SK-N-MC (cell line): ENCODE data around the gene VPS37B.

Experiments
- EZH2 ChIP-seq: fragments of 200-600 bp; sonication (generic); IDR thresholded peaks from one replicate; pipeline ENCODE4 v1.6.1; 2017; ENCODE audit warnings: antibody characterized with exemption
- FOXP2 ChIP-seq: optimal IDR thresholded peaks from 2 replicates; pipeline ENCODE3; 2011; ENCODE audit warnings: mild to moderate bottlenecking, moderate library complexity; ENCODE audit not compliant: insufficient read depth; ENCODE audit errors: extremely low read length, control extremely low read depth
- POLR2AphosphoS5 ChIP-seq: IDR thresholded peaks from 2 replicates; pipeline ENCODE4 v1.6.1; 2012; ENCODE audit warnings: mild to moderate bottlenecking, low read depth, low read length, borderline replicate concordance

DNA sequence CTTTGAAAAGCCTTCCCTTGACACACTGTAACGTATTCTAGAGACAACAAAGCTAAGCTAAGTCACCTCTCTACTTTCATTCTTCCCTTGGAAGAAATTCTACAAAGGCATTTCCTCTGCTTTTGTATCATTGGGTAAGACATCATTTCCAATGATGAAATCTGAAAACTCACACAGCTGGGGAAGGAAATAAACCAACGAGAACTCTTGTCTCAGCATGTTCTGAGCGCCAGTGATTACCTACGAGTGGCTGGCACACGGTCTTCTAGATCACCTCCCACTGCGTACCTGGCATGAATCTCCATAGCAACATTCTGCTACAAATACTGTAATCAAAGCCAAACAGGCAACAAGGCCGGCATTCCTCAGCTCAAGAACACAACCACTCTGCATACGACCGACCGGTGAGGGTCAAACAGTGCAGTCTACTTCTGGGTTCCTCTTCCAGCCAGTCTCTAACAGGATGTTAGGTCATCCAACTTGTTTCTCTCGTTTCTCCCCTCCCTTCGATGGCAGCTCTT lies 7.6 kb downstream of the VPS37B start:
- TF ChIP-seq POLR2AphosphoS5 (no peak), EZH2 (no peak), FOXP2 (no peak)
